K562 (cell line): ENCODE measurements around the gene PRSS22. TPM values are rescaled to one million over a fixed set of nuclear protein-coding genes. Genes with fewer than 3 reads are reported as not detected.
A peak's percentile ranks its signal among the peaks of the same experiment; 100 is the strongest.

ENCODE experiments used
- ARID2 ChIP-seq: fragments of 450-650 bp; IDR thresholded peaks from 2 replicates; pipeline ENCODE4 v1.6.1; 2017; ENCODE audit warnings: antibody characterized with exemption, mild to moderate bottlenecking
- CHCHD3 ChIP-seq: fragments of 250-450 bp; sonication (Bioruptor Pico); IDR thresholded peaks from 2 replicates; pipeline ENCODE4 v2.1.2; 2022; ENCODE audit warnings: mild to moderate bottlenecking
- ELF2 ChIP-seq: fragments of 250-450 bp; sonication (Bioruptor Pico); IDR thresholded peaks from 2 replicates; pipeline ENCODE4 v1.5.0; 2021; ENCODE audit warnings: mild to moderate bottlenecking
- KDM2B ChIP-seq: fragments of 250-450 bp; sonication (Bioruptor Pico); IDR thresholded peaks from 2 replicates; pipeline ENCODE4 v1.8.0; 2021; ENCODE audit warnings: mild to moderate bottlenecking, moderate library complexity
- MTA3 ChIP-seq: fragments of 450-650 bp; formaldehyde crosslinking; IDR thresholded peaks from 2 replicates; pipeline ENCODE4 v1.6.1; 2017; ENCODE audit warnings: mild to moderate bottlenecking, borderline replicate concordance
- NFYB ChIP-seq: IDR thresholded peaks from 2 replicates; pipeline ENCODE4 v1.6.1; 2011; ENCODE audit warnings: mild to moderate bottlenecking, moderate library complexity; ENCODE audit not compliant: insufficient read length; ENCODE audit errors: extremely low read depth
- RB1 ChIP-seq: fragments of 450-650 bp; IDR thresholded peaks from 2 replicates; pipeline ENCODE4 v1.6.1; 2017; ENCODE audit warnings: low read depth, mild to moderate bottlenecking
- SP1 ChIP-seq: sonication (generic); formaldehyde crosslinking; IDR thresholded peaks from 2 replicates; pipeline ENCODE4 v1.8.1; 2022; ENCODE audit warnings: mild to moderate bottlenecking, missing genetic modification reagents
- SP2 ChIP-seq: IDR thresholded peaks from 2 replicates; pipeline ENCODE4 v1.6.1; 2011; ENCODE audit warnings: mild to moderate bottlenecking, low read depth, low read length, moderate library complexity; ENCODE audit not compliant: poor library complexity, severe bottlenecking; ENCODE audit errors: extremely low read depth
- SRSF9 ChIP-seq: fragments of 200-400 bp; formaldehyde crosslinking; IDR thresholded peaks from 2 replicates; pipeline ENCODE4 v1.6.1; 2017; ENCODE audit warnings: low read depth, low read length, borderline replicate concordance
- TCF15 ChIP-seq: fragments of 250-450 bp; sonication (Bioruptor Pico); IDR thresholded peaks from 2 replicates; pipeline ENCODE4 v1.8.0; 2022; ENCODE audit warnings: moderate library complexity, mild to moderate bottlenecking, inconsistent platforms
- polyA plus RNA-seq, 8 experiments: library from polyadenylated mRNA; depleted of rRNA in 4 of 8; stranded (reverse) in 5 of 8; unstranded in 3 of 8; fragments of >200 nt; fragmentation: Nextera tagmentation in 2 of 8; fragmentation: Illumina TruSeq in 1 of 8; extraction: Ambion mirVana in 2 of 8; extraction: Trizol in 1 of 8; gene quantifications; 2 replicates each; pipeline versions ENCODE4 v1.2.1 to v1.2.3, GENCODE V29; 2011 to 2014; ENCODE audit warnings: inconsistent platforms in 1 of 8, missing spikeins in 1 of 8
- total RNA-seq, 7 experiments: library from RNA; depleted of rRNA in 6 of 7; stranded (reverse); fragments of >200 nt in 6 of 7; fragmentation: Illumina TruSeq in 2 of 7; extraction: Trizol in 2 of 7; gene quantifications; 2 replicates each; pipeline versions ENCODE4 v1.2.1 to v1.2.3, GENCODE V29; 2011 to 2021; ENCODE audit warnings: low replicate concordance in 1 of 7
- TF ChIP-seq, protein P1 (sequence below), 2 experiments: fragments of 450-650 bp; conservative IDR thresholded peaks; 2 replicates each; pipeline ENCODE4 v1.6.1; 2017; ENCODE audit warnings: mild to moderate bottlenecking in 2 of 2, moderate library complexity in 2 of 2
- TF ChIP-seq, protein P2 (sequence below): sonication (generic); formaldehyde crosslinking; IDR thresholded peaks from 2 replicates; pipeline ENCODE4 v1.8.0; 2022; ENCODE audit warnings: mild to moderate bottlenecking, missing genetic modification reagents
- TF ChIP-seq, protein P3 (sequence below): fragments of 250-450 bp; sonication (Bioruptor Pico); IDR thresholded peaks from 2 replicates; pipeline ENCODE4 v1.4.0; 2020; ENCODE audit warnings: mild to moderate bottlenecking

PRSS22 gene
- total and polyA plus RNA-seq, 9 of the 15 experiments (the other 6 are each of a cell fraction or from before 2014, with no cell fraction given), result 0.13 to 0.42 TPM; not detected in 7

DNA sequence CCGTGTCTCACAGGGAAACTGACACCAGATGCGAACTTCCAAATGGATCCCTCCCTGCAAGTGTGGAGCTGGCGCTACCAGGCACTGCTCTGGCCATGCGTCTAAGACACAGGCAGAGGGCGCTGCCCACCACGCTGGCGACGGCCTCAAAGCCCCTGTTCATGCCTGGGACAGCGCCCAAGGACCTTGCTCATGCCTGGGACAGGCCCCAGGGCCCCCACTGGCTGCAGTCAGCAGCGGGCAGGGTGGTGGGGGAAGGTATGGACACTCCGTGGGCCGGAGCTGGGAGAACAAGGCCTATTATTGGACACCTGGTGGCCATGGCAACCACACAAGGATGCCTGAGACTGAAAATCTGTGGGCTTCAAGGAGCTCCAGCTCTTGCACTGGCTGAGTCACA lies 19.0 kb downstream of the PRSS22 start (continued):
- TF ChIP-seq, protein P1, sequence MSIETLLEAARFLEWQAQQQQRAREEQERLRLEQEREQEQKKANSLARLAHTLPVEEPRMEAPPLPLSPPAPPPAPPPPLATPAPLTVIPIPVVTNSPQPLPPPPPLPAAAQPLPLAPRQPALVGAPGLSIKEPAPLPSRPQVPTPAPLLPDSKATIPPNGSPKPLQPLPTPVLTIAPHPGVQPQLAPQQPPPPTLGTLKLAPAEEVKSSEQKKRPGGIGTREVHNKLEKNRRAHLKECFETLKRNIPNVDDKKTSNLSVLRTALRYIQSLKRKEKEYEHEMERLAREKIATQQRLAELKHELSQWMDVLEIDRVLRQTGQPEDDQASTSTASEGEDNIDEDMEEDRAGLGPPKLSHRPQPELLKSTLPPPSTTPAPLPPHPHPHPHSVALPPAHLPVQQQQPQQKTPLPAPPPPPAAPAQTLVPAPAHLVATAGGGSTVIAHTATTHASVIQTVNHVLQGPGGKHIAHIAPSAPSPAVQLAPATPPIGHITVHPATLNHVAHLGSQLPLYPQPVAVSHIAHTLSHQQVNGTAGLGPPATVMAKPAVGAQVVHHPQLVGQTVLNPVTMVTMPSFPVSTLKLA (conservative IDR thresholded peaks at IDR 0.05), result no peak
- TF ChIP-seq KDM2B (no peak), ELF2 (CRISPR knock-in tag) (no peak), MTA3 (0 out of 2 replicates have a peak, but pooled peaks have one; percentile 36), ARID2 (peak; percentile 75), TCF15 (CRISPR knock-in tag) (no peak), SP2 (no peak), RB1 (peak; percentile 56), SP1 (CRISPR knock-in tag) (no peak), CHCHD3 (CRISPR knock-in tag) (no peak), NFYB (no peak), SRSF9 (no peak)
- TF ChIP-seq, protein P2, sequence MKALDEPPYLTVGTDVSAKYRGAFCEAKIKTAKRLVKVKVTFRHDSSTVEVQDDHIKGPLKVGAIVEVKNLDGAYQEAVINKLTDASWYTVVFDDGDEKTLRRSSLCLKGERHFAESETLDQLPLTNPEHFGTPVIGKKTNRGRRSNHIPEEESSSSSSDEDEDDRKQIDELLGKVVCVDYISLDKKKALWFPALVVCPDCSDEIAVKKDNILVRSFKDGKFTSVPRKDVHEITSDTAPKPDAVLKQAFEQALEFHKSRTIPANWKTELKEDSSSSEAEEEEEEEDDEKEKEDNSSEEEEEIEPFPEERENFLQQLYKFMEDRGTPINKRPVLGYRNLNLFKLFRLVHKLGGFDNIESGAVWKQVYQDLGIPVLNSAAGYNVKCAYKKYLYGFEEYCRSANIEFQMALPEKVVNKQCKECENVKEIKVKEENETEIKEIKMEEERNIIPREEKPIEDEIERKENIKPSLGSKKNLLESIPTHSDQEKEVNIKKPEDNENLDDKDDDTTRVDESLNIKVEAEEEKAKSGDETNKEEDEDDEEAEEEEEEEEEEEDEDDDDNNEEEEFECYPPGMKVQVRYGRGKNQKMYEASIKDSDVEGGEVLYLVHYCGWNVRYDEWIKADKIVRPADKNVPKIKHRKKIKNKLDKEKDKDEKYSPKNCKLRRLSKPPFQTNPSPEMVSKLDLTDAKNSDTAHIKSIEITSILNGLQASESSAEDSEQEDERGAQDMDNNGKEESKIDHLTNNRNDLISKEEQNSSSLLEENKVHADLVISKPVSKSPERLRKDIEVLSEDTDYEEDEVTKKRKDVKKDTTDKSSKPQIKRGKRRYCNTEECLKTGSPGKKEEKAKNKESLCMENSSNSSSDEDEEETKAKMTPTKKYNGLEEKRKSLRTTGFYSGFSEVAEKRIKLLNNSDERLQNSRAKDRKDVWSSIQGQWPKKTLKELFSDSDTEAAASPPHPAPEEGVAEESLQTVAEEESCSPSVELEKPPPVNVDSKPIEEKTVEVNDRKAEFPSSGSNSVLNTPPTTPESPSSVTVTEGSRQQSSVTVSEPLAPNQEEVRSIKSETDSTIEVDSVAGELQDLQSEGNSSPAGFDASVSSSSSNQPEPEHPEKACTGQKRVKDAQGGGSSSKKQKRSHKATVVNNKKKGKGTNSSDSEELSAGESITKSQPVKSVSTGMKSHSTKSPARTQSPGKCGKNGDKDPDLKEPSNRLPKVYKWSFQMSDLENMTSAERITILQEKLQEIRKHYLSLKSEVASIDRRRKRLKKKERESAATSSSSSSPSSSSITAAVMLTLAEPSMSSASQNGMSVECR, result no peak
- TF ChIP-seq, protein P3, sequence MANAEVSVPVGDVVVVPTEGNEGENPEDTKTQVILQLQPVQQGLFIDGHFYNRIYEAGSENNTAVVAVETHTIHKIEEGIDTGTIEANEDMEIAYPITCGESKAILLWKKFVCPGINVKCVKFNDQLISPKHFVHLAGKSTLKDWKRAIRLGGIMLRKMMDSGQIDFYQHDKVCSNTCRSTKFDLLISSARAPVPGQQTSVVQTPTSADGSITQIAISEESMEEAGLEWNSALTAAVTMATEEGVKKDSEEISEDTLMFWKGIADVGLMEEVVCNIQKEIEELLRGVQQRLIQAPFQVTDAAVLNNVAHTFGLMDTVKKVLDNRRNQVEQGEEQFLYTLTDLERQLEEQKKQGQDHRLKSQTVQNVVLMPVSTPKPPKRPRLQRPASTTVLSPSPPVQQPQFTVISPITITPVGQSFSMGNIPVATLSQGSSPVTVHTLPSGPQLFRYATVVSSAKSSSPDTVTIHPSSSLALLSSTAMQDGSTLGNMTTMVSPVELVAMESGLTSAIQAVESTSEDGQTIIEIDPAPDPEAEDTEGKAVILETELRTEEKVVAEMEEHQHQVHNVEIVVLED (CRISPR knock-in tag), result no peak
